MM.1S (cell line): ENCODE data around the gene CD9.

Source experiments
- DNase-seq: peaks from one replicate; pipeline ENCODE4 v3.0.0-alpha.2; 2015
- H2AFZ ChIP-seq: fragments of 300-600 bp; sonication (generic); 2 replicates; pipeline ENCODE4 v1.6.0; 2016; ENCODE audit warnings: antibody characterized with exemption, low read length
- H3F3A ChIP-seq: fragments of 300-600 bp; sonication (generic); 2 replicates; pipeline ENCODE4 v1.6.1; 2016; ENCODE audit warnings: mild to moderate bottlenecking, antibody characterized with exemption, low read length, moderate library complexity, mixed read lengths; ENCODE audit not compliant: insufficient read depth
- H3K27ac ChIP-seq: fragments of 300-600 bp; sonication (generic); 2 replicates; pipeline ENCODE4 v1.5.1; 2016; ENCODE audit warnings: mild to moderate bottlenecking, low read length
- H3K27me3 ChIP-seq: fragments of 300-600 bp; sonication (generic); replicated peaks from 2 replicates; pipeline ENCODE4 v1.6.0; 2016; ENCODE audit warnings: low read length; ENCODE audit not compliant: insufficient read depth
- H3K36me3 ChIP-seq: fragments of 300-600 bp; sonication (generic); replicated peaks from 2 replicates; pipeline ENCODE4 v1.6.1; 2016; ENCODE audit warnings: mild to moderate bottlenecking, low read length, mixed read lengths; ENCODE audit not compliant: insufficient read depth
- H3K4me1 ChIP-seq: fragments of 300-600 bp; sonication (generic); 2 replicates; pipeline ENCODE4 v1.6.1; 2016; ENCODE audit warnings: low read length, mixed read lengths
- H3K4me2 ChIP-seq: fragments of 300-600 bp; sonication (generic); 2 replicates; pipeline ENCODE4 v1.6.0; 2016; ENCODE audit warnings: low read depth, low read length
- H3K4me3 ChIP-seq: fragments of 300-600 bp; sonication (generic); 2 replicates; pipeline ENCODE4 v1.5.1; 2016; ENCODE audit warnings: low read length, mixed read lengths
- H3K79me2 ChIP-seq: fragments of 300-600 bp; sonication (generic); 2 replicates; pipeline ENCODE4 v1.6.1; 2016; ENCODE audit warnings: mixed run types, low read length, mixed read lengths
- H3K9ac ChIP-seq: fragments of 300-600 bp; sonication (generic); 2 replicates; pipeline ENCODE4 v1.6.1; 2016; ENCODE audit warnings: low read length, mixed read lengths
- H3K9me2 ChIP-seq: fragments of 300-600 bp; sonication (generic); replicated peaks from 2 replicates; pipeline ENCODE4 v1.6.1; 2016; ENCODE audit warnings: mild to moderate bottlenecking, low read length, mixed read lengths; ENCODE audit not compliant: insufficient read depth
- H3K9me3 ChIP-seq: fragments of 300-600 bp; sonication (generic); replicated peaks from 2 replicates; pipeline ENCODE4 v1.6.1; 2016; ENCODE audit warnings: mild to moderate bottlenecking, low read length, mixed read lengths; ENCODE audit not compliant: insufficient read depth
- H4K20me1 ChIP-seq: fragments of 300-600 bp; sonication (generic); 2 replicates; pipeline ENCODE4 v1.6.1; 2016; ENCODE audit warnings: mild to moderate bottlenecking, low read length, moderate library complexity, mixed read lengths; ENCODE audit not compliant: insufficient read depth
- EZH2 ChIP-seq: fragments of 300-600 bp; sonication (generic); optimal IDR thresholded peaks from 2 replicates; pipeline ENCODE3; 2017; ENCODE audit warnings: low read depth, mild to moderate bottlenecking, antibody characterized with exemption, low read length, mixed read lengths
- EZH2phosphoT487 ChIP-seq: fragments of 300-600 bp; sonication (generic); IDR thresholded peaks from 2 replicates; pipeline ENCODE4 v1.6.1; 2018; ENCODE audit warnings: antibody characterized with exemption, low read length
- TF ChIP-seq, protein P1 (sequence below): fragments of 300-600 bp; sonication (generic); IDR thresholded peaks from 2 replicates; pipeline ENCODE4 v1.5.1; 2016; ENCODE audit warnings: antibody characterized with exemption, low read length, mixed read lengths

Gene CD9

DNA sequence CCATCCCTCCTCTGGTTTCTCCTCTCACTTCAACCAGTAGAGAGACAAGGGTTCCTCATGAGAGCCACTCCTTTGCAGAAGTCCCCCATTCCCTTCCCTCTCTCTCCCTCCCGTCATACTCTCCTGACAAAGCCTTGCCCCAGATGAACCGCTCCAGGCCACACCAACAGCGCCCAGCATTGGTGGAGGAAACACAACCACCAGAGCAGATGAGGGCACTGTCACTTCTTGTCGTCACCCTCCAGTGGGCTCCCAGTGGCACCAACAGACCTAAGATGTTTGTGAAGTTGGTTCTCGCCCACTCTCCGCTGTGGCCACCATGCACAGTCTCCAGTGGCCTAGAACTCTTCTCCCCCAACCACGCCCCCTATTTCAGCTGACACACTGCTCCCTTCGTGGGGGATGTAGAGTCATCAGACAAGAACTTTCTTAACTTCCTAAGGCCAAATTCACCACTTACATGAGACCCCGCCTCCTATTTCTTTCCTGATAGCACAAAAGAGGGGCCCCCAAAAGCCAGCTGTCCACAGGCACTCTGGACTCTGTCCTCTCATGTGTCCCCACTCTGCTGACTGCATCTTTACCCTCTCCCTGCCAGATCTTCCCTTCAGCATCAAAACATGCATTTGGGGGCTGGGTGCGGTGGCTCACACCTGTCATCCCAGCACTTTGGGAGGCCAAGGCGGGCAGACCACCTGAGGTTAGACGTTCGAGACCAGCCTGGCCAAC lies 81.0 kb downstream of the CD9 start:
- H3K9ac ChIP-seq, result no peak overlapping the region
- no peak overlapping the region for H3K4me3 ChIP-seq
- no peaks in the 10 kb centered on the region for H3K9me3 ChIP-seq
- H3K4me1 ChIP-seq, result peaks cover 6% of the 10 kb centered on the region; the same call in 1 of the 2 replicates
- H3K4me2 ChIP-seq, result no peak overlapping the region
- no peaks in the 10 kb centered on the region for H3K36me3 ChIP-seq
- TF ChIP-seq, protein P1, sequence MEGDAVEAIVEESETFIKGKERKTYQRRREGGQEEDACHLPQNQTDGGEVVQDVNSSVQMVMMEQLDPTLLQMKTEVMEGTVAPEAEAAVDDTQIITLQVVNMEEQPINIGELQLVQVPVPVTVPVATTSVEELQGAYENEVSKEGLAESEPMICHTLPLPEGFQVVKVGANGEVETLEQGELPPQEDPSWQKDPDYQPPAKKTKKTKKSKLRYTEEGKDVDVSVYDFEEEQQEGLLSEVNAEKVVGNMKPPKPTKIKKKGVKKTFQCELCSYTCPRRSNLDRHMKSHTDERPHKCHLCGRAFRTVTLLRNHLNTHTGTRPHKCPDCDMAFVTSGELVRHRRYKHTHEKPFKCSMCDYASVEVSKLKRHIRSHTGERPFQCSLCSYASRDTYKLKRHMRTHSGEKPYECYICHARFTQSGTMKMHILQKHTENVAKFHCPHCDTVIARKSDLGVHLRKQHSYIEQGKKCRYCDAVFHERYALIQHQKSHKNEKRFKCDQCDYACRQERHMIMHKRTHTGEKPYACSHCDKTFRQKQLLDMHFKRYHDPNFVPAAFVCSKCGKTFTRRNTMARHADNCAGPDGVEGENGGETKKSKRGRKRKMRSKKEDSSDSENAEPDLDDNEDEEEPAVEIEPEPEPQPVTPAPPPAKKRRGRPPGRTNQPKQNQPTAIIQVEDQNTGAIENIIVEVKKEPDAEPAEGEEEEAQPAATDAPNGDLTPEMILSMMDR, result no peak
- TF ChIP-seq EZH2, result no peak
- TF ChIP-seq EZH2phosphoT487, result no peak
- DNase-seq, result no peak
- no peaks in the 10 kb centered on the region for H3K27me3 ChIP-seq
- no peak overlapping the region for H2AFZ ChIP-seq
- H4K20me1 ChIP-seq, result no peaks in the 10 kb centered on the region
- H3F3A ChIP-seq, result peaks cover 13% of the 10 kb centered on the region; the same call in 1 of the 2 replicates
- H3K79me2 ChIP-seq, result no peaks in the 10 kb centered on the region
- H3K27ac ChIP-seq, result no peak overlapping the region
- no peaks in the 10 kb centered on the region for H3K9me2 ChIP-seq

- Histone ChIP-seq H3K36me3 (no peaks in the 10 kb centered on the region), H3K4me2 (no peak overlapping the region), H3F3A (peaks cover 9% of the 10 kb centered on the region; the same call in 1 of the 2 replicates), H3K9me3 (no peaks in the 10 kb centered on the region), H3K9me2 (no peaks in the 10 kb centered on the region), H3K27ac (no peak overlapping the region), H3K4me1 (peaks cover 3% of the 10 kb centered on the region; the same call in 1 of the 2 replicates), H3K4me3 (no peak overlapping the region), H3K9ac (no peak overlapping the region), H4K20me1 (no peaks in the 10 kb centered on the region), H2AFZ (no peak overlapping the region), H3K79me2 (no peaks in the 10 kb centered on the region), H3K27me3 (no peaks in the 10 kb centered on the region)
- no peak for DNase-seq
- TF ChIP-seq EZH2, result no peak
- no peak for TF ChIP-seq EZH2phosphoT487
- TF ChIP-seq, protein P1, result no peak
These were observed 82.2 kb downstream of the CD9 start for GRCh38 chr12:6282453-6282840.

DNA sequence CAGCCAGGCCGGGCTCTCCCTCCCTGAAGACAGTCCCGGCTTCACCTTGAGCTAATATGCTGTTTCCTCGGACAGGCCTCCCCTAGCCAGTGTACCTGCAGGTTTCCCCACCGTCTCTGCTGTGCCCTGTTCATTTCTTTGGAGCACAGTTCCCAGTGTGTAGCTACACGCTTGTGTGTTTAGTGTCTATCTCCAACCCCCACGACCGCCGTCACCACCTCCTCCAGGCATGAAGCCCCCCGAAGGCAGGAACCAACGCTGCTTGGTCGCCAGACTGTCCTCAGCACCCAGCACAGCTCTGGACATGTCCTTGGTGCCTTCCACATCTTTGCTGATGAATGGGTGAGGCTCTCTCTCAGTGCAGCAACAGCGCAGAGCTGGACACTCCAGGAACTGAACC lies 84.1 kb downstream of the CD9 start:
- no peak for DNase-seq
- no peaks in the 10 kb centered on the region for H4K20me1 ChIP-seq
- no peaks in the 10 kb centered on the region for H3K9me2 ChIP-seq
- no peak overlapping the region for H2AFZ ChIP-seq
- no peak overlapping the region for H3K27ac ChIP-seq
- no peaks in the 10 kb centered on the region for H3K9me3 ChIP-seq
- H3K4me1 ChIP-seq, result peaks cover 3% of the 10 kb centered on the region; the same call in 1 of the 2 replicates
- no peak overlapping the region for H3K9ac ChIP-seq
- no peaks in the 10 kb centered on the region for H3F3A ChIP-seq
- TF ChIP-seq EZH2phosphoT487 (no peak), EZH2 (no peak)
- TF ChIP-seq, protein P1, result no peak
- no peak overlapping the region for H3K4me2 ChIP-seq
- no peak overlapping the region for H3K4me3 ChIP-seq
- H3K79me2 ChIP-seq, result no peaks in the 10 kb centered on the region
- H3K36me3 ChIP-seq, result no peaks in the 10 kb centered on the region
- H3K27me3 ChIP-seq, result no peaks in the 10 kb centered on the region
